Activated T-cell treated with anti-CD3 and anti-CD28 coated beads, Interleukin-2, amount 50 U/mL, for 1 hour (primary cell): ENCODE data around the gene LLPH.

Experiments
- DNase-seq: peaks from one replicate; pipeline ENCODE4 v3.0.0-alpha.2; 2020

LLPH gene

GRCh38 chr12:66087365-66087943 lies 43.1 kb downstream of the LLPH start:
- peak; percentile 45 for DNase-seq

GRCh38 chr12:66085998-66086397 lies 44.6 kb downstream of the LLPH start:
- DNase-seq, result no peak

- DNase-seq, result no peak
Measured at GRCh38 chr12:66085213-66085612, 45.3 kb downstream of the LLPH start.

- DNase-seq, result no peak
Measured at GRCh38 chr12:66083766-66084165, 46.8 kb downstream of the LLPH start.

- DNase-seq, result no peak
Measured at GRCh38 chr12:66082744-66083143, 47.8 kb downstream of the LLPH start.

- no peak for DNase-seq
Measured at GRCh38 chr12:66080791-66081190, 49.8 kb downstream of the LLPH start.

GRCh38 chr12:66077542-66077941 lies 53.0 kb downstream of the LLPH start:
- no peak for DNase-seq

- DNase-seq, result no peak
Measured at GRCh38 chr12:66074561-66074960, 56.0 kb downstream of the LLPH start.

GRCh38 chr12:66072566-66072965 lies 58.0 kb downstream of the LLPH start:
- no peak for DNase-seq

GRCh38 chr12:66072135-66072534 lies 58.4 kb downstream of the LLPH start:
- DNase-seq, result no peak

- DNase-seq, result no peak
Measured at GRCh38 chr12:66071549-66071948, 59.0 kb downstream of the LLPH start.

GRCh38 chr12:66070378-66071120 lies 60.0 kb downstream of the LLPH start:
- DNase-seq, result no peak

- no peak for DNase-seq
Measured at GRCh38 chr12:66066929-66067523, 63.5 kb downstream of the LLPH start.
